ENCODE measurements around the gene UPK1A.
"Not testable (repeated sequence)": the region's sequence is repeated elsewhere in the genome, so short reads cannot be mapped to it uniquely, and the experiment has no call there.

UPK1A gene

GRCh38 chr19:35644987-35645679 lies 21.2 kb upstream of the UPK1A start:
- DNase-seq = peak; percentile 76

GRCh38 chr19:35645680-35646511 lies 20.4 kb upstream of the UPK1A start:
- no peak for DNase-seq

GRCh38 chr19:35648017-35648961 lies 18.0 kb upstream of the UPK1A start, which contains the start of gene COX6B1:
Gene COX6B1, plus strand, starts transcription at chr19:35648323. Its CDS starts 2,921 bp downstream, at chr19:35651244.
- DNase-seq = peak; percentile 89 to 90

- DNase-seq = no peak
Measured at GRCh38 chr19:35650581-35650980, 15.7 kb upstream of the UPK1A start.

- DNase-seq = not testable (repeated sequence)
Measured at GRCh38 chr19:35654828-35655227, 11.5 kb upstream of the UPK1A start.

- DNase-seq = no peak
Measured at GRCh38 chr19:35655600-35655999, 10.7 kb upstream of the UPK1A start.

GRCh38 chr19:35656700-35657099 lies 9.6 kb upstream of the UPK1A start:
- DNase-seq = no peak

GRCh38 chr19:35657904-35658700 lies 8.2 kb upstream of the UPK1A start:
- no peak for DNase-seq

GRCh38 chr19:35661995-35662340 lies 4.3 kb upstream of the UPK1A start:
- no peak for DNase-seq

GRCh38 chr19:35663981-35664380 lies 2.3 kb upstream of the UPK1A start:
- no peak for DNase-seq

GRCh38 chr19:35665157-35665556 lies 1.2 kb upstream of the UPK1A start:
- no peak for DNase-seq

- DNase-seq = no peak
Measured at GRCh38 chr19:35665604-35666003, 713 bp upstream of the UPK1A start.

GRCh38 chr19:35669566-35669965 lies 3.2 kb downstream of the UPK1A start:
- DNase-seq = no peak

- no peak for DNase-seq
Measured at GRCh38 chr19:35669974-35670373, 3.7 kb downstream of the UPK1A start.

- DNase-seq = no peak
Measured at GRCh38 chr19:35670686-35671085, 4.4 kb downstream of the UPK1A start.

- DNase-seq = no peak
Measured at GRCh38 chr19:35671818-35672217, 5.5 kb downstream of the UPK1A start.

GRCh38 chr19:35673121-35673804 lies 6.9 kb downstream of the UPK1A start:
- DNase-seq = peak; percentile 22 to 30

GRCh38 chr19:35675589-35676140 lies 9.3 kb downstream of the UPK1A start:
- no peak for DNase-seq

- DNase-seq = no peak
Measured at GRCh38 chr19:35689836-35690235, 23.5 kb downstream of the UPK1A start.

GRCh38 chr19:35691106-35691505 lies 24.8 kb downstream of the UPK1A start:
- not testable (repeated sequence) for DNase-seq

- DNase-seq = no peak
Measured at GRCh38 chr19:35692010-35692409, 25.7 kb downstream of the UPK1A start.

Data from activated CD4-positive, alpha-beta T cell treated with anti-CD3 and anti-CD28 coated beads, Interleukin-2, amount 50 U/mL, for 4 hours (primary cell).